ENCODE results near the gene PTP4A1. TPM values are rescaled to one million over a fixed set of nuclear protein-coding genes. Genes with fewer than 3 reads are reported as not detected.

Gene PTP4A1
- total RNA-seq, 2 experiments from 2014 or later, result 46.8 to 51.9 TPM

DNA sequence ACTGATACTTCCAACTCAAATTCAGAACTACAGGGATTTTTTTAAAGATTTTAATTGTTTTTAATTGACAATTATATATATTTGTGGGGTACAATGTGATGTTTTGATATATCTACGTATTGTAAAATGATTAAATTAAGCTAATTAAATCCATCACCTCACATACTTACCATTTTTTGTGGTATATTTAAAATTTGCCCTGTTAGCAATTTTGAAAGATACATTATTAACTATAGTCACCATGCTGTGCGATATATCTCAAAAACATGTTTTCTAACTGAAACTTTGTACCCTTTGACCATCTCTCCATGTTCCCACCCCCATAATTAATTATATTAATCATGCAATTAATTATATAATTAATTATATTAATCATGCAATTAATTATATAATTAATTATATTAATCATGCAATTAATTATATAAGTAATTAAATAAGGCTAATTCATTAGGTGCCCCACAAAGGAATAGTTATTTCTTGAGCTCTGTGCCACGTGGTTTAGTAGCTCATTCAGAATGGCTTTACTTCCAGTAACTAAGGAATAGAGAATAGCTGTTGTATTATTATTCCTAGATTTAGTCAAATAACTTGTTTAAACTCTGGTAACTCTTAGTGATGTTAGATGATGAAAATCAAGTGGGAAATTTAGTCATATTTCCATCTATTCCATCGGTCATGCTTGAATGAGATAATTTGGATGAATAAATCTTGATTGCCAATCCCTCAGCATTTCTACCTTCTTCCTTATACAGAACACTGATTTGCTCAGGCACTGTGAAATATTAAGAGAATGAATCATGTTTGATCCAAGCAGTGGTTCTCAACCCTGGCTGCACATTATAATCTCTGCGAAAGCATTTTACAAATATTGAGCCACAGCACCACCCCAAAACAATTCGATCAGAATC lies 25.1 kb downstream of the PTP4A1 start:
- intact Hi-C loops (cut with micrococcal nuclease), result loop anchor here (1.0 to 5.0 kb wide), 6 partner anchors 25 to 245 kb away; partner anchors contain the start of genes LOC128125822, PHF3 and PTP4A1
- CTCF ChIA-PET, result interaction anchor here (0.6 to 6.0 kb wide), 15 partner anchors 24 to 281 kb away, joined by 3 to 85 read pairs (median 4); partner anchors contain the start of gene PHF3
- Mint-ChIP-seq H3K4me3 (peak overlapping the region; percentile 84), H3K36me3 (ENCODE audit: low read depth) (no peaks in the 10 kb centered on the region), H3K4me1 (ENCODE audit: low read depth) (peaks cover 10% of the 10 kb centered on the region), H3K27ac (no peak overlapping the region), H3K27me3 (ENCODE audit: low read depth) (peaks cover 6% of the 10 kb centered on the region), H3K9me3 (no peaks in the 10 kb centered on the region)
- no peak for DNase-seq

GRCh38 chr6:63598049-63599036 lies 26.1 kb downstream of the PTP4A1 start:
- intact Hi-C loops (cut with micrococcal nuclease), result loop anchor here (1.0 to 5.0 kb wide), 6 partner anchors 26 to 246 kb away; partner anchors contain the start of genes LOC128125822, PHF3 and PTP4A1
- H3K4me1 Mint-ChIP-seq (ENCODE audit: low read depth), result peaks cover 10% of the 10 kb centered on the region
- peaks cover 6% of the 10 kb centered on the region for H3K27me3 Mint-ChIP-seq (ENCODE audit: low read depth)
- H3K27ac Mint-ChIP-seq, result no peak overlapping the region
- peak; percentile 85 for DNase-seq
- no peaks in the 10 kb centered on the region for H3K36me3 Mint-ChIP-seq (ENCODE audit: low read depth)
- H3K9me3 Mint-ChIP-seq, result no peaks in the 10 kb centered on the region
- H3K4me3 Mint-ChIP-seq, result peak overlapping the region; percentile 84
- CTCF ChIA-PET, result interaction anchor here (0.6 to 6.0 kb wide), 31 partner anchors 8 to 212 kb away, joined by 3 to 85 read pairs (median 4); partner anchors contain the start of gene PHF3

GRCh38 chr6:63599243-63599642 lies 27.0 kb downstream of the PTP4A1 start:
- H3K27me3 Mint-ChIP-seq (ENCODE audit: low read depth), result peaks cover 6% of the 10 kb centered on the region
- H3K27ac Mint-ChIP-seq, result no peak overlapping the region
- CTCF ChIA-PET, result interaction anchor here (0.6 to 6.0 kb wide), 17 partner anchors 7 to 211 kb away, joined by 3 to 85 read pairs (median 4); partner anchors contain the start of gene PHF3
- peaks cover 10% of the 10 kb centered on the region for H3K4me1 Mint-ChIP-seq (ENCODE audit: low read depth)
- H3K4me3 Mint-ChIP-seq, result no peak overlapping the region
- DNase-seq, result no peak
- H3K36me3 Mint-ChIP-seq (ENCODE audit: low read depth), result no peaks in the 10 kb centered on the region
- intact Hi-C loops (cut with micrococcal nuclease), result loop anchor here (5.0 kb wide), 1 partner anchor 218 kb away; no protein-coding TSS in a partner anchor
- no peaks in the 10 kb centered on the region for H3K9me3 Mint-ChIP-seq

GRCh38 chr6:63600136-63600535 lies 27.9 kb downstream of the PTP4A1 start:
- H3K4me1 Mint-ChIP-seq (ENCODE audit: low read depth), result peaks cover 10% of the 10 kb centered on the region
- H3K27ac Mint-ChIP-seq, result no peak overlapping the region
- DNase-seq, result no peak
- no peaks in the 10 kb centered on the region for H3K9me3 Mint-ChIP-seq
- intact Hi-C loops (cut with micrococcal nuclease), result no loop called here
- no peaks in the 10 kb centered on the region for H3K36me3 Mint-ChIP-seq (ENCODE audit: low read depth)
- CTCF ChIA-PET, result interaction anchor here (1.0 to 6.0 kb wide), 4 partner anchors 26 to 163 kb away, joined by 5 to 85 read pairs (median 18); partner anchors contain the start of gene PHF3
- peaks cover 6% of the 10 kb centered on the region for H3K27me3 Mint-ChIP-seq (ENCODE audit: low read depth)
- no peak overlapping the region for H3K4me3 Mint-ChIP-seq

DNA sequence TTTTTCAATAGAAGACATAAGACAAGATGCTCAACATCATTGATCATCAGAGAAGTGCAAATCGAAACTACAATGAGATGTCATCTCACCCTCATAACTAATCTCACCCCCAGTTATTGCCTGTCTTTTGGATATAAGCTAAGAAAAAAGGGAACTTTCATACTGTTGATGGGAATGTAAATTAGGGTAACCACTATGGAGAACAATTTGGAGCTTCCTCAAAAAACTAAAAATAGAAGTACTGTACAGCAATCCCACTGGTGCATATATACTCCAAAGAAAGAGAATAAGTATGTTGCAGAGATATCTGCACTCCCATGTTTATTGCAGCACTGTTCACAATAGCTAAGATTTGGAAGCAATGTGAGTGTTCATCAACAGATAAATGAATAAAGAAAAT lies 37.0 kb downstream of the PTP4A1 start:
- Mint-ChIP-seq H3K9me3 (no peaks in the 10 kb centered on the region), H3K4me3 (no peak overlapping the region), H3K27me3 (ENCODE audit: low read depth) (no peaks in the 10 kb centered on the region), H3K27ac (no peak overlapping the region), H3K36me3 (ENCODE audit: low read depth) (no peaks in the 10 kb centered on the region), H3K4me1 (ENCODE audit: low read depth) (no peaks in the 10 kb centered on the region)
- CTCF ChIA-PET, result no interaction called here
- intact Hi-C loops (cut with micrococcal nuclease), result no loop called here
- no peak for DNase-seq

DNA sequence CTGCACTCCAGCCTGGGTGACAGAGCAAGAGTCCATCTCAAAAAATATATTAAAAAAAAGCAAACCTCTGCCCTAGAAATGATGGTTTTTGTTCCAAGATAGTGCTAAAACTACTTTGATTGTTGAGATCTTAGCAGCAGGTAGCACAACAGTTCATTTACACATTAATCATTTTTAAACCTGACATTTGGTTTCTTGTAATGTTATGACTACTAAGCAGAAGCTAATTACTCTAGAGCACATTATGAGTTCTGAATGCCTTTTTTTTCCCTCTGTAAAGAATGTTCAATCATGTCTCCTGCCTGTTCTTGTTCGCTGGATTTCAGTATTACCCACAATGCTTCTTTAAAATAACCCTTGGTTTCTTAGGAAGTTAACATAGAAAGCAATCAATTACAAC lies 38.7 kb downstream of the PTP4A1 start:
- H3K4me3 Mint-ChIP-seq, result no peak overlapping the region
- intact Hi-C loops (cut with micrococcal nuclease), result no loop called here
- no peaks in the 10 kb centered on the region for H3K4me1 Mint-ChIP-seq (ENCODE audit: low read depth)
- CTCF ChIA-PET, result no interaction called here
- DNase-seq, result no peak
- no peaks in the 10 kb centered on the region for H3K36me3 Mint-ChIP-seq (ENCODE audit: low read depth)
- no peaks in the 10 kb centered on the region for H3K27me3 Mint-ChIP-seq (ENCODE audit: low read depth)
- no peaks in the 10 kb centered on the region for H3K9me3 Mint-ChIP-seq
- no peak overlapping the region for H3K27ac Mint-ChIP-seq

DNA sequence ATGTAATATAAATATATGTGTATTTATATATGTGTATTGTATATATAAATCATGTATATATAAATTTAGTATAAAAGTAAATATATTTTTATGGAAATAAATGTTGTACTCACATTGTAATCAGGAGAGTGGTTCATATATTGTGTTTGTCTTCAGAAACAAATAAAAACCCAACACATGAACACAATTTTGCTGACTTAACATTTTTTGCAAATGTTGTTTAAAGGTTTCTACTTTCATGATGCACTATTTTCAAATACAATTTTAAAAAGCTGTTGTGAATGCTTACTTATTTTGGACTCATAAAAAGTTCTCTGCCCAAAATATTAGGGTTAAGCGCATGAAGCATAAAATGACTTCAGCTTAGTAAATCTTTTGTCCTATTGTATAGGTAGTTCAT lies 39.3 kb downstream of the PTP4A1 start:
- Mint-ChIP-seq H3K4me1 (ENCODE audit: low read depth) (no peaks in the 10 kb centered on the region), H3K27me3 (ENCODE audit: low read depth) (no peaks in the 10 kb centered on the region), H3K36me3 (ENCODE audit: low read depth) (no peaks in the 10 kb centered on the region), H3K9me3 (no peaks in the 10 kb centered on the region), H3K27ac (no peak overlapping the region), H3K4me3 (no peak overlapping the region)
- DNase-seq, result no peak
- intact Hi-C loops (cut with micrococcal nuclease), result no loop called here
- CTCF ChIA-PET, result interaction anchor here (1.1 kb wide), 1 partner anchor 13 kb away, joined by 3 read pairs; no protein-coding TSS in a partner anchor

- Mint-ChIP-seq H3K36me3 (ENCODE audit: low read depth) (no peaks in the 10 kb centered on the region), H3K27me3 (ENCODE audit: low read depth) (peaks cover 5% of the 10 kb centered on the region), H3K27ac (no peak overlapping the region), H3K9me3 (no peaks in the 10 kb centered on the region), H3K4me3 (no peak overlapping the region), H3K4me1 (ENCODE audit: low read depth) (no peaks in the 10 kb centered on the region)
- no peak for DNase-seq
- intact Hi-C loops (cut with micrococcal nuclease), result no loop called here
- CTCF ChIA-PET, result no interaction called here
Observed at GRCh38 chr6:63615590-63615989, 43.3 kb downstream of the PTP4A1 start.

Other genes with a start within 250 kb of the PTP4A1 start
- gene PHF3, start 63.3 kb downstream of the PTP4A1 start, total RNA-seq, result 10 to 100 TPM; 45.8 to 47.6 TPM

Data from activated naive CD4-positive, alpha-beta T cell treated with anti-CD3 and anti-CD28 coated beads for 36 hours (primary cell).